ENCODE data around the gene MGMT. TPM values are rescaled to one million over a fixed set of nuclear protein-coding genes. Genes with fewer than 3 reads are reported as not detected.

Gene MGMT
- total RNA-seq, 1 experiment from 2014 or later: 11.5 TPM

GRCh38 chr10:129773359-129773990 lies 306.4 kb downstream of the MGMT start:
- Histone ChIP-seq H3K79me2 (ENCODE audit: insufficient read depth, low read length) (no peaks in the 10 kb centered on the region), H3K4me1 (ENCODE audit: control insufficient read depth in 1 of 2, insufficient read depth in 2 of 2, low read length in 2 of 2) (no peaks in the 10 kb centered on the region), H3K27me3 (ENCODE audit: insufficient read depth, low read length) (no peaks in the 10 kb centered on the region), H3K27ac (ENCODE audit: low read depth, low read length) (no peak overlapping the region), H3K9ac (ENCODE audit: low read length) (no peak overlapping the region), H2AFZ (ENCODE audit: low read depth, low read length, poor library complexity, severe bottlenecking) (no peak overlapping the region), H3K9me2 (ENCODE audit: insufficient read depth) (no peaks in the 10 kb centered on the region), H4K20me1 (ENCODE audit: insufficient read depth) (no peaks in the 10 kb centered on the region), H3K36me3 (ENCODE audit: control insufficient read depth in 1 of 2, insufficient read depth in 2 of 2, low read length in 2 of 2) (no peaks in the 10 kb centered on the region), H3K4me3 (replicated peaks in 1 of 2; ENCODE audit: low read depth in 1 of 2, low read length in 2 of 2) (no peak overlapping the region), H3K4me2 (ENCODE audit: low read length) (no peak overlapping the region), H3K9me3 (ENCODE audit: control insufficient read depth in 1 of 2, insufficient read depth in 1 of 2, low read depth in 1 of 2, low read length in 2 of 2) (no peaks in the 10 kb centered on the region)
- no TSS peak for BruUV-seq (replicated peaks)
- no peak for ATAC-seq
- no peak for DNase-seq (ENCODE audit: low read depth, low spot score)
- TF ChIP-seq SP1 (IDR thresholded peaks at IDR 0.05; ENCODE audit: low read depth): no peak
- TF ChIP-seq RAD21 (IDR thresholded peaks at IDR 0.05; ENCODE audit: low read depth): no peak
- no peak for TF ChIP-seq ELF1 (IDR thresholded peaks at IDR 0.05; ENCODE audit: borderline replicate concordance, low read depth)
- no peak for TF ChIP-seq SRF (IDR thresholded peaks at IDR 0.05; ENCODE audit: low read depth)
- TF ChIP-seq ZFX (IDR thresholded peaks at IDR 0.05): no peak
- TF ChIP-seq, protein P1, sequence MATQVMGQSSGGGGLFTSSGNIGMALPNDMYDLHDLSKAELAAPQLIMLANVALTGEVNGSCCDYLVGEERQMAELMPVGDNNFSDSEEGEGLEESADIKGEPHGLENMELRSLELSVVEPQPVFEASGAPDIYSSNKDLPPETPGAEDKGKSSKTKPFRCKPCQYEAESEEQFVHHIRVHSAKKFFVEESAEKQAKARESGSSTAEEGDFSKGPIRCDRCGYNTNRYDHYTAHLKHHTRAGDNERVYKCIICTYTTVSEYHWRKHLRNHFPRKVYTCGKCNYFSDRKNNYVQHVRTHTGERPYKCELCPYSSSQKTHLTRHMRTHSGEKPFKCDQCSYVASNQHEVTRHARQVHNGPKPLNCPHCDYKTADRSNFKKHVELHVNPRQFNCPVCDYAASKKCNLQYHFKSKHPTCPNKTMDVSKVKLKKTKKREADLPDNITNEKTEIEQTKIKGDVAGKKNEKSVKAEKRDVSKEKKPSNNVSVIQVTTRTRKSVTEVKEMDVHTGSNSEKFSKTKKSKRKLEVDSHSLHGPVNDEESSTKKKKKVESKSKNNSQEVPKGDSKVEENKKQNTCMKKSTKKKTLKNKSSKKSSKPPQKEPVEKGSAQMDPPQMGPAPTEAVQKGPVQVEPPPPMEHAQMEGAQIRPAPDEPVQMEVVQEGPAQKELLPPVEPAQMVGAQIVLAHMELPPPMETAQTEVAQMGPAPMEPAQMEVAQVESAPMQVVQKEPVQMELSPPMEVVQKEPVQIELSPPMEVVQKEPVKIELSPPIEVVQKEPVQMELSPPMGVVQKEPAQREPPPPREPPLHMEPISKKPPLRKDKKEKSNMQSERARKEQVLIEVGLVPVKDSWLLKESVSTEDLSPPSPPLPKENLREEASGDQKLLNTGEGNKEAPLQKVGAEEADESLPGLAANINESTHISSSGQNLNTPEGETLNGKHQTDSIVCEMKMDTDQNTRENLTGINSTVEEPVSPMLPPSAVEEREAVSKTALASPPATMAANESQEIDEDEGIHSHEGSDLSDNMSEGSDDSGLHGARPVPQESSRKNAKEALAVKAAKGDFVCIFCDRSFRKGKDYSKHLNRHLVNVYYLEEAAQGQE (IDR thresholded peaks at IDR 0.05; ENCODE audit: low read depth): no peak
- no peak for TF ChIP-seq SIN3A (IDR thresholded peaks at IDR 0.05; ENCODE audit: low read depth)
- TF ChIP-seq CEBPB (IDR thresholded peaks at IDR 0.05; ENCODE audit: low read depth): no peak
- no peak for TF ChIP-seq EZH2 (IDR thresholded peaks at IDR 0.05)
- TF ChIP-seq CBX3 (IDR thresholded peaks at IDR 0.05; ENCODE audit: low read depth): no peak
- no peak for TF ChIP-seq EGR1 (IDR thresholded peaks at IDR 0.05; ENCODE audit: low read depth)
- TF ChIP-seq, protein P2, sequence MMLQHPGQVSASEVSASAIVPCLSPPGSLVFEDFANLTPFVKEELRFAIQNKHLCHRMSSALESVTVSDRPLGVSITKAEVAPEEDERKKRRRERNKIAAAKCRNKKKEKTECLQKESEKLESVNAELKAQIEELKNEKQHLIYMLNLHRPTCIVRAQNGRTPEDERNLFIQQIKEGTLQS (IDR thresholded peaks at IDR 0.05): no peak
- TF ChIP-seq POLR2AphosphoS5 (IDR thresholded peaks at IDR 0.05; ENCODE audit: low read depth, low read length): no peak
- no peak for TF ChIP-seq ZNF274 (IDR thresholded peaks at IDR 0.05; ENCODE audit: low read depth, low read length)
- TF ChIP-seq EZH2phosphoT487 (IDR thresholded peaks at IDR 0.05; ENCODE audit: borderline replicate concordance): no peak
- TF ChIP-seq, protein P3, sequence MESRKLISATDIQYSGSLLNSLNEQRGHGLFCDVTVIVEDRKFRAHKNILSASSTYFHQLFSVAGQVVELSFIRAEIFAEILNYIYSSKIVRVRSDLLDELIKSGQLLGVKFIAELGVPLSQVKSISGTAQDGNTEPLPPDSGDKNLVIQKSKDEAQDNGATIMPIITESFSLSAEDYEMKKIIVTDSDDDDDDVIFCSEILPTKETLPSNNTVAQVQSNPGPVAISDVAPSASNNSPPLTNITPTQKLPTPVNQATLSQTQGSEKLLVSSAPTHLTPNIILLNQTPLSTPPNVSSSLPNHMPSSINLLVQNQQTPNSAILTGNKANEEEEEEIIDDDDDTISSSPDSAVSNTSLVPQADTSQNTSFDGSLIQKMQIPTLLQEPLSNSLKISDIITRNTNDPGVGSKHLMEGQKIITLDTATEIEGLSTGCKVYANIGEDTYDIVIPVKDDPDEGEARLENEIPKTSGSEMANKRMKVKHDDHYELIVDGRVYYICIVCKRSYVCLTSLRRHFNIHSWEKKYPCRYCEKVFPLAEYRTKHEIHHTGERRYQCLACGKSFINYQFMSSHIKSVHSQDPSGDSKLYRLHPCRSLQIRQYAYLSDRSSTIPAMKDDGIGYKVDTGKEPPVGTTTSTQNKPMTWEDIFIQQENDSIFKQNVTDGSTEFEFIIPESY (IDR thresholded peaks at IDR 0.05; ENCODE audit: extremely low read depth, insufficient replicate concordance, low read length): no peak
- no peak for TF ChIP-seq FOSL1 (IDR thresholded peaks at IDR 0.05; ENCODE audit: low read depth)
- intact Hi-C loops (cut with micrococcal nuclease): no loop called here
- ChIA-PET RAD21 (ENCODE audit: low non-redundant PET in 1 of 2, low total read pairs in 2 of 2, uncharacterized antibody in 2 of 2, unreplicated experiment in 2 of 2) (no interaction called here), POLR2A (no interaction called here), CTCF (no interaction called here)
